ENCODE measurements around the gene CCDC154.

DNA sequence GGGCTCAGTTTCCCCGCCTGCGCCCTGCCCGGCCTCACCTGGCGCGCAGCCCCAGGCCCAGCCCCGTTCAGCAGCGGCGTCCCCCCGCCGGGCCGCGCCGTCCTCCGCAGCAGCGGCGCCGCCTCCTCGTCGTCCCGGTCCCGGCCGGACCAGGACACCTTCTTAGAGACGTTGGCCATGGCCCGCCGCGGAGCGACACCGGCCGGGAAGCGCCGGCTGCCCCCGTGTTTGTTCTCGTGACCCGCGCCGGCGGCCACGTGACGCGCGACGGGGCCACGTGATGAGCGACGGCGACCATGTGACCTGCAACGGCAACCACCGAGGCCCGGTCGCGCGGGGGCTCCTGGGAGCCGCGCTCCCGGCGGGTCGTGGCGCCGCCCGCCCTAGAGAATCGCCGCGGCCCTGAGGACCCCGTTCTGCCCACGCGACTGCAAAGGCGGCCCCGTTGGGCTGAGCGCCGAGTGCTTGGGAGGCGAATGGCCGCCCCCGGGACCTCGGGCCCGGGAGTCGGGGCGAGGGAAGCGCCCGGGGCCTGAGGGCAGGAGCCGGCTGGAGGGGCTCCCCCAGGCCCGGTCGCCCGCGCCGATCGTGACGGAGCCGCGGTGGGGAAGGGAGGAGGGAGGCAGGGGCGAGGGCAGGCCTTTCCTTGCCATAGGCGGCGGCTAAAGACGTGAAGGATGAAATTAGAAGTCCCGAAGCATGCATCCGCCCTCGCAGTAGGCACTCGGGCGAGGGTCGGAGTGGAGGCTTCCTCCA lies 30.6 kb upstream of the CCDC154 start, which contains the start of gene CLCN7:
- TF ChIP-seq, protein P1, sequence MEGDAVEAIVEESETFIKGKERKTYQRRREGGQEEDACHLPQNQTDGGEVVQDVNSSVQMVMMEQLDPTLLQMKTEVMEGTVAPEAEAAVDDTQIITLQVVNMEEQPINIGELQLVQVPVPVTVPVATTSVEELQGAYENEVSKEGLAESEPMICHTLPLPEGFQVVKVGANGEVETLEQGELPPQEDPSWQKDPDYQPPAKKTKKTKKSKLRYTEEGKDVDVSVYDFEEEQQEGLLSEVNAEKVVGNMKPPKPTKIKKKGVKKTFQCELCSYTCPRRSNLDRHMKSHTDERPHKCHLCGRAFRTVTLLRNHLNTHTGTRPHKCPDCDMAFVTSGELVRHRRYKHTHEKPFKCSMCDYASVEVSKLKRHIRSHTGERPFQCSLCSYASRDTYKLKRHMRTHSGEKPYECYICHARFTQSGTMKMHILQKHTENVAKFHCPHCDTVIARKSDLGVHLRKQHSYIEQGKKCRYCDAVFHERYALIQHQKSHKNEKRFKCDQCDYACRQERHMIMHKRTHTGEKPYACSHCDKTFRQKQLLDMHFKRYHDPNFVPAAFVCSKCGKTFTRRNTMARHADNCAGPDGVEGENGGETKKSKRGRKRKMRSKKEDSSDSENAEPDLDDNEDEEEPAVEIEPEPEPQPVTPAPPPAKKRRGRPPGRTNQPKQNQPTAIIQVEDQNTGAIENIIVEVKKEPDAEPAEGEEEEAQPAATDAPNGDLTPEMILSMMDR (conservative IDR thresholded peaks at IDR 0.05; ENCODE audit: low read depth in 2 of 2) = no peak
- TF ChIP-seq REST (IDR thresholded peaks at IDR 0.05; ENCODE audit: unreplicated experiment) = no peak
- no peak for TF ChIP-seq EZH2 (IDR thresholded peaks at IDR 0.05; ENCODE audit: low read depth, unreplicated experiment)
- peak; percentile 69 for TF ChIP-seq POLR2AphosphoS5 (IDR thresholded peaks at IDR 0.05; ENCODE audit: low read depth)

Measured in GM23338 (cell line).